ENCODE results near the gene MICAL2. TPM values are rescaled to one million over a fixed set of nuclear protein-coding genes. Genes with fewer than 3 reads are reported as not detected.

MICAL2 gene
- total and polyA plus RNA-seq, 2 of the 8 experiments (the other 6 are each of a cell fraction or from before 2014, with no cell fraction given): 1.3 to 4.1 TPM

GRCh38 chr11:12278766-12279671 is 168.6 kb downstream of the MICAL2 start:
- H2BK120ac ChIP-seq (replicated peaks; ENCODE audit: low read depth, low read length): no peak overlapping the region
- no peak for TF ChIP-seq SUZ12 (IDR thresholded peaks at IDR 0.05; ENCODE audit: low read length)
- TF ChIP-seq BRCA1 (IDR thresholded peaks at IDR 0.05; ENCODE audit: low read depth, low read length): no peak
- no peak for TF ChIP-seq KDM5A (IDR thresholded peaks at IDR 0.05; ENCODE audit: low read length)
- TF ChIP-seq SP4 (IDR thresholded peaks at IDR 0.05; ENCODE audit: low read length): no peak
- TF ChIP-seq MAX (IDR thresholded peaks at IDR 0.05): no peak
- no peak for TF ChIP-seq ATF2 (IDR thresholded peaks at IDR 0.05; ENCODE audit: low read length)
- no peak for TF ChIP-seq BACH1 (IDR thresholded peaks at IDR 0.05; ENCODE audit: low read length)
- TF ChIP-seq CBX8 (IDR thresholded peaks at IDR 0.05; ENCODE audit: borderline replicate concordance, low read depth, low read length): no peak
- TF ChIP-seq FOSL1 (IDR thresholded peaks at IDR 0.05; ENCODE audit: insufficient read depth, low read depth, low read length): no peak
- TF ChIP-seq HDAC6 (IDR thresholded peaks at IDR 0.05; ENCODE audit: low read depth, low read length): no peak

More at GRCh38 chr11:12278766-12279671, 168.6 kb downstream of the MICAL2 start:
- no peaks in the 10 kb centered on the region for H4K20me1 ChIP-seq (replicated peaks in 1 of 2; ENCODE audit: control insufficient read depth in 1 of 2, insufficient read depth in 2 of 2, low read length in 2 of 2)
- no peak for FAIRE-seq
- H3K9ac ChIP-seq (replicated peaks in 1 of 4; ENCODE audit: extremely low read depth in 1 of 4, low read depth in 3 of 4, low read length in 3 of 4): no peak overlapping the region
- H3K4me1 ChIP-seq (replicated peaks in 1 of 4; ENCODE audit: control insufficient read depth in 3 of 4, insufficient read depth in 4 of 4, low read length in 3 of 4): peaks cover 0 to 6% (median 0%) of the 10 kb centered on the region in 4 experiments; a peak in 1 of 7 replicates
- no peak overlapping the region for H4K5ac ChIP-seq (ENCODE audit: insufficient read length, low read depth, low read length)
- H2BK12ac ChIP-seq (ENCODE audit: low read depth, low read length): no peak overlapping the region
- H3K79me1 ChIP-seq (ENCODE audit: low read depth, low read length): no peaks in the 10 kb centered on the region
- ChIA-PET CTCF (ENCODE audit: partially characterized antibody) (interaction anchor here (0.7 to 22.1 kb wide), 9 partner anchors 8 to 229 kb away, joined by 3 to 403 read pairs (median 12); no protein-coding TSS in a partner anchor), POLR2A (ENCODE audit: partially characterized antibody) (no interaction called here)
- no peak overlapping the region for H3K23ac ChIP-seq (ENCODE audit: insufficient read length)
- H3K23me2 ChIP-seq (ENCODE audit: low read depth, low read length): no peaks in the 10 kb centered on the region; the same call in 1 of the 2 replicates
- H2BK15ac ChIP-seq (ENCODE audit: low read length): no peak overlapping the region
- H3K4ac ChIP-seq (replicated peaks; ENCODE audit: insufficient read length, low read depth, low read length): no peak overlapping the region
- no peak overlapping the region for H3K4me3 ChIP-seq (ENCODE audit: extremely low read depth in 1 of 4, insufficient read depth in 2 of 4, low read depth in 3 of 4, low read length in 4 of 4)
- H3K9me3 ChIP-seq (ENCODE audit: insufficient read depth in 2 of 2, low read depth in 1 of 2, low read length in 1 of 2): no peaks in the 10 kb centered on the region
- no peak overlapping the region for H2AFZ ChIP-seq (ENCODE audit: low read length)
- no peak overlapping the region for H3K14ac ChIP-seq (ENCODE audit: insufficient read length)
- H3K27me3 ChIP-seq (replicated peaks in 1 of 4; ENCODE audit: control insufficient read depth in 3 of 4, extremely low read depth in 1 of 4, insufficient read depth in 3 of 4, low read length in 3 of 4): no peaks in the 10 kb centered on the region
- WGBS, 2 experiments (ENCODE audit: extremely low coverage in 1 of 2, insufficient coverage in 1 of 2, insufficient read length in 1 of 2, insufficient replicate concordance in 2 of 2, low coverage in 1 of 2, low lambda C conversion rate in 2 of 2, missing lambda C conversion rate in 1 of 2): 86% methylated on average over 13 of the region's 13 CpGs; no CpG with 5 or more reads in 1 of the 2 experiments
- no peak overlapping the region for H2BK20ac ChIP-seq (ENCODE audit: low read length)
- H3K18ac ChIP-seq (ENCODE audit: extremely low read depth, low read length): no peak overlapping the region
- H2BK5ac ChIP-seq (ENCODE audit: low read depth, low read length): no peak overlapping the region
- H3K36me3 ChIP-seq (ENCODE audit: control insufficient read depth in 2 of 4, insufficient read depth in 4 of 4, low read length in 3 of 4): no peaks in the 10 kb centered on the region
- no peak overlapping the region for H3K4me2 ChIP-seq (ENCODE audit: insufficient read depth in 1 of 2, low read depth in 2 of 2, low read length in 2 of 2)
- H4K8ac ChIP-seq (ENCODE audit: extremely low read depth, insufficient read depth, low read length): no peak overlapping the region
- H3K79me2 ChIP-seq (ENCODE audit: control insufficient read depth in 1 of 2, insufficient read depth in 2 of 2, low read length in 2 of 2): no peaks in the 10 kb centered on the region
- DNase-seq (ENCODE audit: low read depth in 1 of 2, low spot score in 2 of 2): no peak
- no peak overlapping the region for H3K27ac ChIP-seq (ENCODE audit: low read depth, low read length)
- no peak overlapping the region for H4K91ac ChIP-seq (replicated peaks; ENCODE audit: insufficient read length, low read length)
- H2AK5ac ChIP-seq (ENCODE audit: low read depth, low read length): no peak overlapping the region
- H3K56ac ChIP-seq (replicated peaks; ENCODE audit: insufficient read length, low read depth, low read length): no peak overlapping the region

Measured in H1 (cell line).